ENCODE data around the gene RASA1.

- no peak for TF ChIP-seq CTCF (conservative IDR thresholded peaks at IDR 0.05; ENCODE audit: low read depth, low read length)
- no peak for TF ChIP-seq EZH2 (IDR thresholded peaks at IDR 0.05; ENCODE audit: low read length, unreplicated experiment)
- TF ChIP-seq EZH2phosphoT487 (IDR thresholded peaks at IDR 0.05; ENCODE audit: borderline replicate concordance, low read length), result no peak
These were observed 153.6 kb downstream of the RASA1 start for GRCh38 chr5:87421307-87421706.

Measured in PC-3 (cell line).